Liver (tissue), 9 donors: ENCODE measurements around the gene PPP2R3A. TPM values are rescaled to one million over a fixed set of nuclear protein-coding genes. Genes with fewer than 3 reads are reported as not detected.
"Not testable (repeated sequence)": the region's sequence is repeated elsewhere in the genome, so short reads cannot be mapped to it uniquely, and the experiment has no call there.

ENCODE experiments used
- DNase-seq: peaks from one replicate; pipeline ENCODE4 v3.0.0-alpha.2; 2017; ENCODE audit warnings: low spot score
- H3K27ac ChIP-seq, 2 donors: one replicate each; pipeline ENCODE4 v1.7.0; 2013; ENCODE audit warnings: inconsistent platforms in 2 of 2, low read length in 2 of 2, control low read depth in 1 of 2, low read depth in 1 of 2, mild to moderate bottlenecking in 1 of 2
- H3K27me3 ChIP-seq, 4 donors: one replicate each; pipeline versions ENCODE4 v1.6.1 to v1.7.0; 2013; ENCODE audit warnings: low read length in 3 of 4, inconsistent platforms in 1 of 4, mild to moderate bottlenecking in 1 of 4, moderate library complexity in 1 of 4; ENCODE audit not compliant: control insufficient read depth in 4 of 4, insufficient read depth in 4 of 4
- H3K36me3 ChIP-seq, 4 donors: one replicate each; pipeline versions ENCODE4 v1.6.1 to v1.7.0; 2013; ENCODE audit warnings: low read length in 3 of 4, mild to moderate bottlenecking in 3 of 4, low read depth in 1 of 4, moderate library complexity in 1 of 4; ENCODE audit not compliant: control insufficient read depth in 4 of 4, insufficient read depth in 3 of 4
- H3K4me1 ChIP-seq, 4 donors: one replicate each; pipeline versions ENCODE4 v1.6.1 to v1.7.0; 2013; ENCODE audit warnings: low read length in 3 of 4, mild to moderate bottlenecking in 3 of 4, moderate library complexity in 1 of 4; ENCODE audit not compliant: control insufficient read depth in 4 of 4, insufficient read depth in 4 of 4
- H3K4me3 ChIP-seq, 3 donors: one replicate each; pipeline versions ENCODE4 v1.6.1 to v1.7.0; 2013; ENCODE audit warnings: low read length in 3 of 3, control low read depth in 1 of 3, low read depth in 1 of 3, mild to moderate bottlenecking in 1 of 3
- H3K9ac ChIP-seq, 2 donors: one replicate each; pipeline ENCODE4 v1.7.0; 2013; ENCODE audit warnings: low read length in 2 of 2, mild to moderate bottlenecking in 2 of 2, moderate library complexity in 2 of 2, control low read depth in 1 of 2, low read depth in 1 of 2
- H3K9me3 ChIP-seq, 4 donors: one replicate each; pipeline versions ENCODE4 v1.6.1 to v1.7.0; 2013; ENCODE audit warnings: low read length in 3 of 4; ENCODE audit not compliant: control insufficient read depth in 4 of 4
- EGR1 ChIP-seq, 2 donors: IDR thresholded peaks; 2 replicates each; pipeline ENCODE4 v1.6.1; 2016 to 2018; ENCODE audit warnings: antibody characterized with exemption in 2 of 2, low read depth in 2 of 2
- FOXA2 ChIP-seq: IDR thresholded peaks from 2 replicates; pipeline ENCODE4 v1.6.1; 2016; ENCODE audit warnings: antibody characterized with exemption
- GABPA ChIP-seq, 2 donors: IDR thresholded peaks in 1 of 2; conservative IDR thresholded peaks in 1 of 2; 2 replicates each; pipeline ENCODE4 v1.6.1; 2016; ENCODE audit warnings: antibody characterized with exemption in 2 of 2, mild to moderate bottlenecking in 1 of 2, moderate library complexity in 1 of 2
- HNF4A ChIP-seq, 2 donors: conservative IDR thresholded peaks; 2 replicates each; pipeline ENCODE4 v1.6.1; 2016; ENCODE audit warnings: antibody characterized with exemption in 2 of 2, mild to moderate bottlenecking in 2 of 2
- JUND ChIP-seq, 2 donors: IDR thresholded peaks; 2 replicates each; pipeline ENCODE4 v1.6.1; 2016; ENCODE audit warnings: antibody characterized with exemption in 2 of 2
- RAD21 ChIP-seq, 2 donors: IDR thresholded peaks; 2 replicates each; pipeline ENCODE4 v1.6.1; 2016; ENCODE audit warnings: antibody characterized with exemption in 2 of 2, mild to moderate bottlenecking in 2 of 2
- SP1 ChIP-seq: IDR thresholded peaks from 2 replicates; pipeline ENCODE4 v1.6.1; 2018; ENCODE audit warnings: antibody characterized with exemption, mild to moderate bottlenecking
- TAF1 ChIP-seq: conservative IDR thresholded peaks from 2 replicates; pipeline ENCODE4 v1.6.1; 2016; ENCODE audit warnings: antibody characterized with exemption, mild to moderate bottlenecking
- YY1 ChIP-seq: IDR thresholded peaks from 2 replicates; pipeline ENCODE4 v1.6.1; 2016; ENCODE audit warnings: antibody characterized with exemption, mild to moderate bottlenecking
- WGBS: extraction: QIAGEN DNeasy Blood & Tissue Kit; methylation state at CpG from one replicate; pipeline ENCODE4 v1.1.7; 2013; 5-methylcytosine and 5-hydroxymethylcytosine counted together
- polyA plus RNA-seq, 2 donors: library from polyadenylated mRNA; stranded (reverse) in 1 of 2; unstranded in 1 of 2; fragments of 200-250 nt in 1 of 2; fragments of >200 nt in 1 of 2; fragmentation: Nextera tagmentation in 1 of 2; extraction: Ambion mirVana in 1 of 2; gene quantifications; one replicate each; pipeline versions ENCODE4 v1.2.1 to v1.2.3, GENCODE V29; 2013 to 2015
- total RNA-seq, 2 donors: library from RNA; depleted of rRNA; stranded (reverse); fragments of >200 nt; gene quantifications; one replicate each; pipeline ENCODE4 v1.2.3, GENCODE V29; 2014
- TF ChIP-seq, protein P1 (sequence below): IDR thresholded peaks from 2 replicates; pipeline ENCODE4 v1.6.1; 2016; ENCODE audit warnings: antibody characterized with exemption, mild to moderate bottlenecking
- TF ChIP-seq, protein P2 (sequence below): IDR thresholded peaks from 2 replicates; pipeline ENCODE4 v1.6.1; 2016; ENCODE audit warnings: antibody characterized with exemption
- TF ChIP-seq, protein P3 (sequence below): IDR thresholded peaks from 2 replicates; pipeline ENCODE4 v1.6.1; 2016; ENCODE audit warnings: antibody characterized with exemption
- TF ChIP-seq, protein P4 (sequence below): fragments of 150-350 bp; IDR thresholded peaks from 2 replicates; pipeline ENCODE4 v1.5.1; 2017; ENCODE audit warnings: improper control_type of control experiment, low read depth, low read length; ENCODE audit not compliant: missing input control
- donor health status: healthy.
- donor health status: healthy.
- donor health status: healthy.
- donor health status: healthy.
- donor health status: healthy.

Gene PPP2R3A
- total and polyA plus RNA-seq, 4 donors: 0.54 to 3.3 (median 1.6) TPM

DNA sequence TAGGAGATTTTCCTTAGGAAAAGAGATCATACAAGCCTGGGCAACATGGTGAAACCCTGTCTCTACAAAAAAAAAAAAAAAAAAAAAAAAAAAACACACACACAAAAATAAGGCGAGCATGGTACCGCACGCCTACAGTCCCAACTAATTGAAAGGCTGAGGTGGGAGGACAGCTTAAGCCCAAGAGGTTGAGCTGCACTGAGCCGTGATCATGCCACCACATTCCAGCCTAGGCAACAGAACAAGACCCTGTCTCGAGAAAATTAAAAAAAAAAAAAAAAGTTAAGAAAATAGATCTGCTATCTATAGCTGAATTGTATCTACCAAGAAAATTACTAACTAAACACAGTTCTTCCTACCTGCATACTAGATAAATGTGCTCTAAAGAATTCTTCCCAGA is 223.5 kb downstream of the PPP2R3A start:
- no peak overlapping the region for H3K27ac ChIP-seq
- H3K4me1 ChIP-seq: peaks cover 13 to 67% (median 29%) of the 10 kb centered on the region in 4 donors
- H3K9ac ChIP-seq: no peak overlapping the region
- WGBS: 92% methylated on average over 5 of the region's 5 CpGs
- H3K9me3 ChIP-seq: no peaks in the 10 kb centered on the region
- H3K27me3 ChIP-seq: no peaks in the 10 kb centered on the region
- no peak overlapping the region for H3K4me3 ChIP-seq
- H3K36me3 ChIP-seq: no peaks in the 10 kb centered on the region
- TF ChIP-seq GABPA (IDR thresholded peaks at IDR 0.05 in 1 of 2, conservative IDR thresholded peaks at IDR 0.05 in 1 of 2) (no peak), RAD21 (IDR thresholded peaks at IDR 0.05) (no peak), FOXA2 (no peak), JUND (IDR thresholded peaks at IDR 0.05) (no peak), SP1 (no peak), EGR1 (IDR thresholded peaks at IDR 0.05; ENCODE audit: low read depth in 2 of 2) (no peak)
- TF ChIP-seq, protein P1, sequence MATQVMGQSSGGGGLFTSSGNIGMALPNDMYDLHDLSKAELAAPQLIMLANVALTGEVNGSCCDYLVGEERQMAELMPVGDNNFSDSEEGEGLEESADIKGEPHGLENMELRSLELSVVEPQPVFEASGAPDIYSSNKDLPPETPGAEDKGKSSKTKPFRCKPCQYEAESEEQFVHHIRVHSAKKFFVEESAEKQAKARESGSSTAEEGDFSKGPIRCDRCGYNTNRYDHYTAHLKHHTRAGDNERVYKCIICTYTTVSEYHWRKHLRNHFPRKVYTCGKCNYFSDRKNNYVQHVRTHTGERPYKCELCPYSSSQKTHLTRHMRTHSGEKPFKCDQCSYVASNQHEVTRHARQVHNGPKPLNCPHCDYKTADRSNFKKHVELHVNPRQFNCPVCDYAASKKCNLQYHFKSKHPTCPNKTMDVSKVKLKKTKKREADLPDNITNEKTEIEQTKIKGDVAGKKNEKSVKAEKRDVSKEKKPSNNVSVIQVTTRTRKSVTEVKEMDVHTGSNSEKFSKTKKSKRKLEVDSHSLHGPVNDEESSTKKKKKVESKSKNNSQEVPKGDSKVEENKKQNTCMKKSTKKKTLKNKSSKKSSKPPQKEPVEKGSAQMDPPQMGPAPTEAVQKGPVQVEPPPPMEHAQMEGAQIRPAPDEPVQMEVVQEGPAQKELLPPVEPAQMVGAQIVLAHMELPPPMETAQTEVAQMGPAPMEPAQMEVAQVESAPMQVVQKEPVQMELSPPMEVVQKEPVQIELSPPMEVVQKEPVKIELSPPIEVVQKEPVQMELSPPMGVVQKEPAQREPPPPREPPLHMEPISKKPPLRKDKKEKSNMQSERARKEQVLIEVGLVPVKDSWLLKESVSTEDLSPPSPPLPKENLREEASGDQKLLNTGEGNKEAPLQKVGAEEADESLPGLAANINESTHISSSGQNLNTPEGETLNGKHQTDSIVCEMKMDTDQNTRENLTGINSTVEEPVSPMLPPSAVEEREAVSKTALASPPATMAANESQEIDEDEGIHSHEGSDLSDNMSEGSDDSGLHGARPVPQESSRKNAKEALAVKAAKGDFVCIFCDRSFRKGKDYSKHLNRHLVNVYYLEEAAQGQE: no peak
- TF ChIP-seq, protein P2, sequence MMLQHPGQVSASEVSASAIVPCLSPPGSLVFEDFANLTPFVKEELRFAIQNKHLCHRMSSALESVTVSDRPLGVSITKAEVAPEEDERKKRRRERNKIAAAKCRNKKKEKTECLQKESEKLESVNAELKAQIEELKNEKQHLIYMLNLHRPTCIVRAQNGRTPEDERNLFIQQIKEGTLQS: no peak
- no peak for DNase-seq

DNA sequence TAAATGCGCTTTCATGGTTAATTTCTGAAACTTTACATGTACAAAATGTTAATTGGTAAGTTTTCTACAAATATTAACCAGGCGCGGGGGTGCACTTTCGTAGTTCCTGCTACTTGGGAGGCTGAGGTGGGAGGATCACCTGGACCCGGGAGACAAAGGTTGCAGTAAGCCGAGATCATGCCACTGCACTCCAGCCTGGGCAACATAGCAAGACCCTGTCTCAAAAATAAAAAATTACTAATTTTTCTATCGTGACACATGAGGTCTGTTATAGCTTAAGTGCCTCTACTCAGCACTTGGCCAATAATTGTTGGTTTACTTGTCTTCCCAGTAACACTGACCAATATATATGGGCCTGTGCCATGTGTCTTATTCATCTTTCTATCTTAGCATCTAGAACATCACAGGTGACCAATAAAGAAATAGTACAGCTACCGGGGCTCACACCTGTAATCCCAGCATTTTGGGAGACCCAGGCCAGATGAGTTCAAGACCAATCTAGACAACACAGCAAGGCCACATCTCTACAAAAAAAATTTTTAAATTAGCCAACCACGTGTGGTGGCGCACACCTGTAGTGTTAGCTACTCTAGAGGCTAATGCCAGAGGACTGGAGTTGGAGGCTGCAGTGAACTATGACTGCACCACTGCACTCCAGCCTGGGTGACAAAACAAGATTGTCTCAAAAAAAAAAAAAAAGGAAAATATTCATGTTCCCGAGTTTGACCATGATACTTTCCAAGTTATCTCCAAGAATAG is 224.5 kb downstream of the PPP2R3A start:
- H3K36me3 ChIP-seq: no peaks in the 10 kb centered on the region
- TF ChIP-seq TAF1 (no peak), YY1 (no peak), RAD21 (IDR thresholded peaks at IDR 0.05) (no peak), SP1 (no peak), JUND (IDR thresholded peaks at IDR 0.05) (no peak), HNF4A (conservative IDR thresholded peaks at IDR 0.05) (no peak)
- TF ChIP-seq, protein P3, sequence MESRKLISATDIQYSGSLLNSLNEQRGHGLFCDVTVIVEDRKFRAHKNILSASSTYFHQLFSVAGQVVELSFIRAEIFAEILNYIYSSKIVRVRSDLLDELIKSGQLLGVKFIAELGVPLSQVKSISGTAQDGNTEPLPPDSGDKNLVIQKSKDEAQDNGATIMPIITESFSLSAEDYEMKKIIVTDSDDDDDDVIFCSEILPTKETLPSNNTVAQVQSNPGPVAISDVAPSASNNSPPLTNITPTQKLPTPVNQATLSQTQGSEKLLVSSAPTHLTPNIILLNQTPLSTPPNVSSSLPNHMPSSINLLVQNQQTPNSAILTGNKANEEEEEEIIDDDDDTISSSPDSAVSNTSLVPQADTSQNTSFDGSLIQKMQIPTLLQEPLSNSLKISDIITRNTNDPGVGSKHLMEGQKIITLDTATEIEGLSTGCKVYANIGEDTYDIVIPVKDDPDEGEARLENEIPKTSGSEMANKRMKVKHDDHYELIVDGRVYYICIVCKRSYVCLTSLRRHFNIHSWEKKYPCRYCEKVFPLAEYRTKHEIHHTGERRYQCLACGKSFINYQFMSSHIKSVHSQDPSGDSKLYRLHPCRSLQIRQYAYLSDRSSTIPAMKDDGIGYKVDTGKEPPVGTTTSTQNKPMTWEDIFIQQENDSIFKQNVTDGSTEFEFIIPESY: no peak
- TF ChIP-seq, protein P4, sequence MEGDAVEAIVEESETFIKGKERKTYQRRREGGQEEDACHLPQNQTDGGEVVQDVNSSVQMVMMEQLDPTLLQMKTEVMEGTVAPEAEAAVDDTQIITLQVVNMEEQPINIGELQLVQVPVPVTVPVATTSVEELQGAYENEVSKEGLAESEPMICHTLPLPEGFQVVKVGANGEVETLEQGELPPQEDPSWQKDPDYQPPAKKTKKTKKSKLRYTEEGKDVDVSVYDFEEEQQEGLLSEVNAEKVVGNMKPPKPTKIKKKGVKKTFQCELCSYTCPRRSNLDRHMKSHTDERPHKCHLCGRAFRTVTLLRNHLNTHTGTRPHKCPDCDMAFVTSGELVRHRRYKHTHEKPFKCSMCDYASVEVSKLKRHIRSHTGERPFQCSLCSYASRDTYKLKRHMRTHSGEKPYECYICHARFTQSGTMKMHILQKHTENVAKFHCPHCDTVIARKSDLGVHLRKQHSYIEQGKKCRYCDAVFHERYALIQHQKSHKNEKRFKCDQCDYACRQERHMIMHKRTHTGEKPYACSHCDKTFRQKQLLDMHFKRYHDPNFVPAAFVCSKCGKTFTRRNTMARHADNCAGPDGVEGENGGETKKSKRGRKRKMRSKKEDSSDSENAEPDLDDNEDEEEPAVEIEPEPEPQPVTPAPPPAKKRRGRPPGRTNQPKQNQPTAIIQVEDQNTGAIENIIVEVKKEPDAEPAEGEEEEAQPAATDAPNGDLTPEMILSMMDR: no peak
- H3K9me3 ChIP-seq: no peaks in the 10 kb centered on the region
- DNase-seq: no peak
- 90% methylated on average over 11 of the region's 11 CpGs for WGBS
- no peaks in the 10 kb centered on the region for H3K27me3 ChIP-seq
- peaks cover 7 to 57% (median 28%) of the 10 kb centered on the region in 4 donors for H3K4me1 ChIP-seq
- no peak overlapping the region for H3K4me3 ChIP-seq
- H3K9ac ChIP-seq: no peak overlapping the region
- no peak overlapping the region for H3K27ac ChIP-seq

DNA sequence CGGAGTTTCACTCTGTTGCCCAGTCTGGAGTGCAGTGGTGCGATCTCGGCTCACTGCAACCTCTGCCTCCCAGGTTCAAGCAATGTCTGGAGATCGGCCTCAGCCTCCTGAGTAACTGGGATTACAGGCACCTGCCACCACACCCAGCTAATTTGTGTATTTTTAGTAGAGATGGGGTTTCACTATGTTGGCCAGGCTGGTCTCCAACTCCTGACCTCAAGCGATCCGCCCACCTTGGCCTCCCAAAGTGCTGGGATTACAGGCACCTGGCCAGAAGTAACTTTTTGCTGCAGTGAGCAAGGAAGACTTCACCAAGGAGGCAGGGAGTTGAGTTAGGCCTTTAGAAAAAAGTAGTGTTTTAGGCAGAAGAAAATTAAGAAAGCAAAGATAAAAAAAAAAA is 226.7 kb downstream of the PPP2R3A start:
- not testable (repeated sequence) for H3K9me3 ChIP-seq, DNase-seq, H3K27me3 ChIP-seq, H3K27ac ChIP-seq, H3K36me3 ChIP-seq, H3K4me3 ChIP-seq
- 15% methylated on average over 6 of the region's 6 CpGs for WGBS
- Histone ChIP-seq H3K4me1 (peaks cover 6 to 42% (median 21%) of the 10 kb centered on the region in 4 donors), H3K9ac (peak overlapping the region in 1 of 2 donors; percentile 52)
